Effector CD4-positive, alpha-beta T cell (primary cell): ENCODE results near the gene TNPO2.
A peak's percentile ranks its signal among the peaks of the same experiment; 100 is the strongest.

Experiments
- DNase-seq: peaks from one replicate; pipeline ENCODE4 v3.0.0-alpha.2; 2020

TNPO2 gene

GRCh38 chr19:12672744-12673143 lies 51.0 kb downstream of the TNPO2 start:
- no peak for DNase-seq

GRCh38 chr19:12670159-12670928 lies 53.4 kb downstream of the TNPO2 start:
- no peak for DNase-seq

GRCh38 chr19:12669270-12670158 lies 54.2 kb downstream of the TNPO2 start:
- peak; percentile 68 for DNase-seq

- DNase-seq = peak; percentile 69
Measured at GRCh38 chr19:12668932-12669269, 54.8 kb downstream of the TNPO2 start.

- DNase-seq = no peak
Measured at GRCh38 chr19:12668346-12668745, 55.4 kb downstream of the TNPO2 start.

GRCh38 chr19:12667731-12668302 lies 55.9 kb downstream of the TNPO2 start:
- no peak for DNase-seq

- peak; percentile 72 for DNase-seq
Measured at GRCh38 chr19:12666265-12667048, 57.3 kb downstream of the TNPO2 start, which contains the start of the genes MAN2B1 and WDR83. MAN2B1 (minus strand) TSS chr19:12666742; CDS start chr19:12666701, 41 bp downstream. WDR83 (plus strand) TSS chr19:12666807; CDS start chr19:12669791, 2,984 bp downstream.

GRCh38 chr19:12665671-12666264 lies 58.0 kb downstream of the TNPO2 start:
- DNase-seq = no peak

- peak; percentile 36 for DNase-seq
Measured at GRCh38 chr19:12665281-12665573, 58.5 kb downstream of the TNPO2 start.

- no peak for DNase-seq
Measured at GRCh38 chr19:12664406-12665280, 59.1 kb downstream of the TNPO2 start.

- no peak for DNase-seq
Measured at GRCh38 chr19:12660980-12661379, 62.8 kb downstream of the TNPO2 start.

- no peak for DNase-seq
Measured at GRCh38 chr19:12657966-12658365, 65.8 kb downstream of the TNPO2 start.

GRCh38 chr19:12656899-12657571 lies 66.7 kb downstream of the TNPO2 start:
- DNase-seq = no peak

GRCh38 chr19:12655546-12655945 lies 68.2 kb downstream of the TNPO2 start:
- DNase-seq = no peak

- no peak for DNase-seq
Measured at GRCh38 chr19:12652219-12652618, 71.5 kb downstream of the TNPO2 start.

GRCh38 chr19:12649941-12650340 lies 73.8 kb downstream of the TNPO2 start:
- no peak for DNase-seq
